DND-41 (cell line): ENCODE data around the gene HMBS.

ENCODE experiments used
- CTCF ChIP-seq: IDR thresholded peaks from 2 replicates; pipeline ENCODE4 v1.5.1; 2012; ENCODE audit warnings: borderline replicate concordance, low read length, moderate library complexity, mild to moderate bottlenecking; ENCODE audit not compliant: poor library complexity, severe bottlenecking; ENCODE audit errors: extremely low read depth
- EZH2 ChIP-seq: IDR thresholded peaks from 3 replicates; pipeline ENCODE4 v1.6.1; 2012; ENCODE audit warnings: borderline replicate concordance, low read depth, mild to moderate bottlenecking, moderate library complexity, low read length, inconsistent platforms; ENCODE audit not compliant: severe bottlenecking

GRCh38 chr11:119057000-119057769 lies 27.5 kb upstream of the HMBS start, which contains the start of gene HYOU1:
- no peak for TF ChIP-seq EZH2
- TF ChIP-seq CTCF, result peak; percentile 39
